22Rv1 (cell line): ENCODE data around the gene MRPS10.

Experiments
- CTCF ChIP-seq: fragments of 450-650 bp; IDR thresholded peaks from 2 replicates; pipeline ENCODE4 v1.5.1; 2017; ENCODE audit warnings: mild to moderate bottlenecking
- ZFX ChIP-seq: fragments of 450-650 bp; IDR thresholded peaks from 2 replicates; pipeline ENCODE4 v1.6.1; 2017; ENCODE audit warnings: antibody characterized with exemption, borderline replicate concordance

DNA sequence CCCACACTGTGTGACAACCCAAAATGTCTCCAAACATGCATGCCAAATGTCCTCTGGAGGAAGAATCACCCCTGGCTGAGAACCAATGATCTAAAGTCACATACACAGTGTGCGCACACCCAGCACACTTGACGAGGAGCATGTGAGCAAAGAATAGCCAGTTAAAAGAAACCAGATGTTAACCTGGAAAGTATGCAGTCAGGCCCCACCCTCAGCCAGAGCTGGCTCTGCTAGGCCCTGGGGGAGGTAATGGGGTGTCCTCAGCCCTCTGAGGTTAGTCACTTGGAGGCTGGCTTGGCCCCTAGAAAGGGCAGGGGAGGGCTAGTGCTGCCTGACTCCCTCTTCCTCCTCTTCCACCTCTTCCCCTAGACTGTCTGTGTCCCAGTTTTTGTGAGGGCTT, 59.6 kb downstream of the MRPS10 start:
- no peak for TF ChIP-seq CTCF
- TF ChIP-seq ZFX = no peak
